BE2C (cell line): ENCODE results near the gene NEAT1.
A peak's percentile ranks its signal among the peaks of the same experiment; 100 is the strongest.

Experiments
- DNase-seq: peaks from one replicate; pipeline ENCODE4 v3.0.0-alpha.2; 2020
- H3K27me3 ChIP-seq: fragments of 250-450 bp; sonication (Bioruptor Pico); 2 replicates; pipeline ENCODE4 v1.5.1; 2020; ENCODE audit warnings: mild to moderate bottlenecking
- H3K36me3 ChIP-seq: fragments of 250-450 bp; sonication (Bioruptor Pico); 2 replicates; pipeline ENCODE4 v1.5.1; 2020; ENCODE audit warnings: mild to moderate bottlenecking
- H3K4me1 ChIP-seq: fragments of 250-450 bp; sonication (Bioruptor Pico); 2 replicates; pipeline ENCODE4 v1.5.1; 2020
- H3K4me3 ChIP-seq: 2 replicates; pipeline ENCODE4 v1.5.1; 2011; ENCODE audit warnings: low read depth, low read length
- H3K9me3 ChIP-seq: fragments of 250-450 bp; sonication (Bioruptor Pico); 2 replicates; pipeline ENCODE4 v1.5.1; 2020
- TF ChIP-seq, protein P1 (sequence below): IDR thresholded peaks from 2 replicates; pipeline ENCODE4 v1.5.1; 2012; ENCODE audit warnings: mild to moderate bottlenecking, low read depth, low read length

NEAT1 gene

GRCh38 chr11:65430406-65431217 lies 8.0 kb downstream of the NEAT1 start:
- H3K4me1 ChIP-seq, result peaks cover 3% of the 10 kb centered on the region; the same call in 1 of the 2 replicates
- peaks cover 30% of the 10 kb centered on the region for H3K36me3 ChIP-seq
- H3K9me3 ChIP-seq, result no peaks in the 10 kb centered on the region
- no peak for DNase-seq
- no peaks in the 10 kb centered on the region for H3K27me3 ChIP-seq
- peak overlapping the region; percentile 38 for H3K4me3 ChIP-seq
- TF ChIP-seq, protein P1, sequence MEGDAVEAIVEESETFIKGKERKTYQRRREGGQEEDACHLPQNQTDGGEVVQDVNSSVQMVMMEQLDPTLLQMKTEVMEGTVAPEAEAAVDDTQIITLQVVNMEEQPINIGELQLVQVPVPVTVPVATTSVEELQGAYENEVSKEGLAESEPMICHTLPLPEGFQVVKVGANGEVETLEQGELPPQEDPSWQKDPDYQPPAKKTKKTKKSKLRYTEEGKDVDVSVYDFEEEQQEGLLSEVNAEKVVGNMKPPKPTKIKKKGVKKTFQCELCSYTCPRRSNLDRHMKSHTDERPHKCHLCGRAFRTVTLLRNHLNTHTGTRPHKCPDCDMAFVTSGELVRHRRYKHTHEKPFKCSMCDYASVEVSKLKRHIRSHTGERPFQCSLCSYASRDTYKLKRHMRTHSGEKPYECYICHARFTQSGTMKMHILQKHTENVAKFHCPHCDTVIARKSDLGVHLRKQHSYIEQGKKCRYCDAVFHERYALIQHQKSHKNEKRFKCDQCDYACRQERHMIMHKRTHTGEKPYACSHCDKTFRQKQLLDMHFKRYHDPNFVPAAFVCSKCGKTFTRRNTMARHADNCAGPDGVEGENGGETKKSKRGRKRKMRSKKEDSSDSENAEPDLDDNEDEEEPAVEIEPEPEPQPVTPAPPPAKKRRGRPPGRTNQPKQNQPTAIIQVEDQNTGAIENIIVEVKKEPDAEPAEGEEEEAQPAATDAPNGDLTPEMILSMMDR, result no peak

GRCh38 chr11:65431451-65432099 lies 9.0 kb downstream of the NEAT1 start:
- TF ChIP-seq, protein P1, result no peak
- no peaks in the 10 kb centered on the region for H3K27me3 ChIP-seq
- peaks cover 29% of the 10 kb centered on the region for H3K36me3 ChIP-seq
- H3K4me1 ChIP-seq, result peaks cover 3% of the 10 kb centered on the region; the same call in 1 of the 2 replicates
- H3K9me3 ChIP-seq, result no peaks in the 10 kb centered on the region
- no peak for DNase-seq
- H3K4me3 ChIP-seq, result no peak overlapping the region

- TF ChIP-seq, protein P1, result no peak
- Histone ChIP-seq H3K9me3 (no peaks in the 10 kb centered on the region), H3K36me3 (peaks cover 24% of the 10 kb centered on the region), H3K4me3 (no peak overlapping the region), H3K4me1 (peaks cover 3% of the 10 kb centered on the region; the same call in 1 of the 2 replicates), H3K27me3 (no peaks in the 10 kb centered on the region)
- no peak for DNase-seq
Measured at GRCh38 chr11:65432100-65432650, 9.6 kb downstream of the NEAT1 start.

DNA sequence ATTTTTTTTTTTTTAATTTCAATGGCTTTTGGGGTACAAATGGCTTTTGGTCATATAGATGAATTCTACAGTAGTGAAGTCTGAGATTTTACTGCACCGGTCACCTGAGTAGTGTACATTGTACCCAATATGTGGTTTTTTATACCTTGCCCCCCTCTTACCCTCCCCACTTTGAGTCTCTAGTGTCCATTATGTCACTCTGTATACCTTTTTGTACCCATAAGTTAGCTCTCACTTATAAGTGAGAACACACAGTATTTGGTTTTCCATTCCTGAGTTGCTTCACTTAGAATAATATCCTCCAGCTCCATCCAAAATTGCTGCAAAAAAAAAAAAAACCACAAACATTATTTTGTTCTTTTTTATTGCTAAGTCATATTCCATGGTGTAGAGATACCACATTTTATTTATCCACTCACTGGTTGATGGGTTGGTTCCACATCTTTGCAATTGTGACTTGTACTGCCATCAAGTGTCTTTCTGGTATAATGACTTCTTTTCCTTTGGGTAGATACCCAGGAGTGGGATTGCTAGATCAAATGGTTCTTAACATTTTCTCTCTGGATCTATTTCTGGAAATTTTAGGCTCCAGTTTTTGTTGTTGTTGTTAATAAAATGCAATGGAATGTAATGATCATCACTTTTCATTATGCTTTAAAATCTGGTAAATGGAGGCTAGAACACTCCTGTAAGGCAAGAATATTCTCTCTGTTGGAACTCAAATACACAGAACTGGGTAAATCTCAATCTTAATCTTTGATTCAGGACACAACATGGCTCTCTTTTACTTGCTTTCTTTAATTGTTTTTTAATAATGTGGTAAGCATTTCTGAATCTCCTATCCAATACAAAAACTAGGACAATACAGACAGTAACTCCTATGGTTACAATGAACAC lies 10.3 kb downstream of the NEAT1 start:
- no peaks in the 10 kb centered on the region for H3K9me3 ChIP-seq
- H3K4me1 ChIP-seq, result peaks cover 3% of the 10 kb centered on the region; the same call in 1 of the 2 replicates
- H3K4me3 ChIP-seq, result no peak overlapping the region
- no peak for DNase-seq
- peaks cover 26% of the 10 kb centered on the region for H3K36me3 ChIP-seq
- no peaks in the 10 kb centered on the region for H3K27me3 ChIP-seq
- TF ChIP-seq, protein P1, result peak; percentile 34; the same call in 1 of the 2 replicates

DNA sequence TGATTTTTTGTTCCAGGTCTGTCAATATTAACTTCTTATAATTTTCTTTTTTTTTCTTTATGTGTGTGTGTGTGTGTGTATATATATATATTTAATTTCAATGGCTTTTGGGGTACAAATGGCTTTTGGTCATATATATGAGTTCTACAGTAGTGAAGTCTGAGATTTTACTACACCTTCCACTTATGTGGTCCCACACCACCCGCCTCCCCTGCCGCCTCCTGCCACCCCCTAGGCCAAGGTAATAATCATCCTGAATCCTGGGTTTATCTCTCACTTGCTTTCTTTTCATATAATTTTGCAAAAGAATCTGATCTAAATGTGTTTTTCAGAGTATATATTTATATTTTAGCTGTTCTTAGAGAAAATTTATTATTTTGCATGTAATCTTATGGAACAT lies 11.1 kb downstream of the NEAT1 start:
- TF ChIP-seq, protein P1, result no peak
- no peak overlapping the region for H3K4me3 ChIP-seq
- H3K36me3 ChIP-seq, result peaks cover 30% of the 10 kb centered on the region
- DNase-seq, result no peak
- H3K9me3 ChIP-seq, result no peaks in the 10 kb centered on the region
- H3K27me3 ChIP-seq, result no peaks in the 10 kb centered on the region
- peaks cover 3% of the 10 kb centered on the region; the same call in 1 of the 2 replicates for H3K4me1 ChIP-seq
